IPS-15b (cell line): Measurements from ENCODE around the gene UGT1A5.

Source experiments
- H3K27me3 ChIP-seq: one replicate; pipeline ENCODE4 v1.6.1; 2013; ENCODE audit warnings: low read length; ENCODE audit not compliant: control insufficient read depth, insufficient read depth
- H3K36me3 ChIP-seq: one replicate; pipeline ENCODE4 v1.6.1; 2013; ENCODE audit warnings: low read length; ENCODE audit not compliant: control insufficient read depth, insufficient read depth
- H3K4me1 ChIP-seq: one replicate; pipeline ENCODE4 v1.6.1; 2013; ENCODE audit warnings: mild to moderate bottlenecking, low read length; ENCODE audit not compliant: control insufficient read depth, insufficient read depth
- H3K4me3 ChIP-seq: one replicate; pipeline ENCODE4 v1.5.1; 2013; ENCODE audit warnings: low read depth, low read length
- H3K9ac ChIP-seq: one replicate; pipeline ENCODE4 v1.6.1; 2013; ENCODE audit warnings: low read depth, mild to moderate bottlenecking, low read length
- H3K9me3 ChIP-seq: one replicate; pipeline ENCODE4 v1.6.1; 2013; ENCODE audit warnings: mild to moderate bottlenecking, low read length; ENCODE audit not compliant: control insufficient read depth, insufficient read depth

UGT1A5 gene

DNA sequence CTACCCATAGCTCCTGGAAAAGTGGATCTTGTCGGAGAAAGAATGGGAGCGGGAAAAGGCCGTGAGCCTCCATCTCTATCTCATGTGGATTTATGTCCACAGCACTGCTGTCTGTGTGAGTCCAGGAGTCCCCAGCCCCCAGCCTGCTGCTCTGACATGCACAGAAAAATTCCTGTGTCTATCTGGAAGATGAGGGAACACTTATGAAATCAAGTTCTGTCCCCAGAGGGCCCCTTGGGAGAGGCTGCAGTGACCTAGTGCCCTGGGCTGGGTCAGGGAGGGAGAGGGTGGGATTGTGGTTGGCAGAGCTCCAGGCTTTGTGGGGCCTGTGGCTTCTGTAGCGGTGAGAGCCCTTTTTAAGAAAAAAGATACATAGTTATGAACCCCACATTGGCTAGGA, 104.1 kb downstream of the UGT1A5 start:
- no peaks in the 10 kb centered on the region for H3K27me3 ChIP-seq
- H3K9ac ChIP-seq = no peak overlapping the region
- no peaks in the 10 kb centered on the region for H3K9me3 ChIP-seq
- H3K4me1 ChIP-seq = no peaks in the 10 kb centered on the region
- H3K4me3 ChIP-seq = no peak overlapping the region
- no peaks in the 10 kb centered on the region for H3K36me3 ChIP-seq

GRCh38 chr2:233817361-233817911, 104.7 kb downstream of the UGT1A5 start:
- H3K27me3 ChIP-seq = no peaks in the 10 kb centered on the region

DNA sequence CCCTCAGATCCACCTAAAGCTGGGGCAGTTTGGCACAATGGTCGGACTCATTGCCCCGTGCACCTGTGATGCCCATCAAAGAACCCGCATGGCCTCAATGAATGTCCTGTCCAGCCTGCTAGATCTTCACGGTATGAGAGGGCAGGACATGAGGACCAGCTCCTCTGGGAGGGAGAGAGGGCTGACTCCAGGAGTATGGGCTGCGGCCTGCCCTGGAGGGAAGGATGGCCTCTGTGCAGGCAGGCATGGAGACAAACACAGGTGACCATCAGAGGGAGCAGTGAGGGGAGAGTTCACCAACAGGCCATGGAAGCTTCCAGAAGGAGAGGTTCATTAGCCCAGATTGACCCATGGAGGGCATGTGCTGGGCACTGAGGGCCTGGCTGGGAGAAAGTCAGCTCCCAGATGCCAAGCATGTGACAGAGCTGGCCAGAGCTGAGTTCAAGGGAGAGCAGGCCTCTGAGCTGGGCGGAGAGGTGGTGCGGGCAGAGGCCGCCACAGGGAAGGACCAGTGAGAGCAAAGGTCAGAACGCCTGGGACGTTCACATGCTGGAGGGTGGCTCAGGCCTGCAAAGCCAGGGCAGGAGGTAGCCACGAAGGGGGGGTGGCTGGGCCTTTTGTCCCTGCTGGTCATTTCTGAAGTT, 105.4 kb downstream of the UGT1A5 start:
- Histone ChIP-seq H3K9ac (no peak overlapping the region), H3K4me3 (no peak overlapping the region), H3K27me3 (no peaks in the 10 kb centered on the region), H3K9me3 (no peaks in the 10 kb centered on the region), H3K36me3 (no peaks in the 10 kb centered on the region), H3K4me1 (no peaks in the 10 kb centered on the region)

More at GRCh38 chr2:233817361-233817911, 104.7 kb downstream of the UGT1A5 start:
- no peaks in the 10 kb centered on the region for H3K4me1 ChIP-seq
- H3K9ac ChIP-seq = no peak overlapping the region
- no peaks in the 10 kb centered on the region for H3K9me3 ChIP-seq
- no peaks in the 10 kb centered on the region for H3K36me3 ChIP-seq
- no peak overlapping the region for H3K4me3 ChIP-seq

DNA sequence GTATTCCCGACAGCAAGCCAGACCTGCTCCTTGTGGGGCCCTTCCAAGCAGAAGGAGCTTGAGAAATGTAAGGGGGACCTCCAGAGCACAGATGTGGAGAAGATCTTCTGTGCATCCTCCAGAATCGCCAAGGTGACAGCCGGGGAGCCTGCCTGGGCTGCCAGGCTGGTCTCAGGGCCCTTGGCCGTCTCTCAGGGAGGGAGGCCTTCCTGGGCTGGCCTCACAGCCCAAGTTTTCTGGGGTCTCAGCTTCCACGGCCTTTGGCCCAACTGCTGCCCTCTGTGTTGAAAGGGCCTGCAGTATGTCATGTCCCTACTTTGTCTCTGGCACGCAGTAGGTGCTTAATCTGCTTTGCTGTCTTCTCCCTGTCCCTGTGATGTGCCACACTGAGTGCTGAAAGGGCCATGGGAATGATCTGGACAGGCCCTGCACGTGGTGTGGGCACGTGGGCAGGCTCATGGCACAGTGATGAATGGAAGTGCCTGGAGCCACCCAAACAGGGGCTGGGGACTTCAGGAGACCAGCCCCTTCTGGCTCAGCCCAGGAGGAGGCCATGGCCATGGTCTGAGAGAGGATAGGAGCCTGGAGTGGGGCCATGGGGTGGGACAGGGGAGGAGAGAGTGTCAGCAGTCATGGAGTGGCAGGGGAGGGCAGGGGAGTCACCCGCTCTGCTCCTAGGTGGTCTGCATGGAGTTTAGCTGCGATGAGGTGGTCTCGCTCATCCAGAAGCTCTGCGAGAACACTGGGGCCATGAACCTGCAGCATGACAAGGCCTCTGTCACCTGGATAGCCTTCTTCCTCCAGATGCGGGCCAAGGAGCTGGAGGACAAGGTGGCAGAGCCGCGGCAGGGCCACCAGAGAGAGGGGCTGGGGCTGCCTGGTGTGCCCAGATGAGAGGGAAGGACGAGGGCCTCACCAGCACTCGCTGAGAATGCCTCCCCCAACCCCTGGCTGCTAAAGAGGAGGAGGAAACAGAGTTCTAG, 106.2 kb downstream of the UGT1A5 start:
- Histone ChIP-seq H3K9me3 (no peaks in the 10 kb centered on the region), H3K9ac (no peak overlapping the region), H3K4me3 (no peak overlapping the region), H3K4me1 (no peaks in the 10 kb centered on the region), H3K27me3 (no peaks in the 10 kb centered on the region), H3K36me3 (no peaks in the 10 kb centered on the region)

- Histone ChIP-seq H3K9me3 (no peaks in the 10 kb centered on the region), H3K27me3 (no peaks in the 10 kb centered on the region), H3K4me3 (no peak overlapping the region), H3K36me3 (no peaks in the 10 kb centered on the region), H3K4me1 (no peaks in the 10 kb centered on the region), H3K9ac (no peak overlapping the region)
Observed at GRCh38 chr2:233819884-233820773, 107.4 kb downstream of the UGT1A5 start.

DNA sequence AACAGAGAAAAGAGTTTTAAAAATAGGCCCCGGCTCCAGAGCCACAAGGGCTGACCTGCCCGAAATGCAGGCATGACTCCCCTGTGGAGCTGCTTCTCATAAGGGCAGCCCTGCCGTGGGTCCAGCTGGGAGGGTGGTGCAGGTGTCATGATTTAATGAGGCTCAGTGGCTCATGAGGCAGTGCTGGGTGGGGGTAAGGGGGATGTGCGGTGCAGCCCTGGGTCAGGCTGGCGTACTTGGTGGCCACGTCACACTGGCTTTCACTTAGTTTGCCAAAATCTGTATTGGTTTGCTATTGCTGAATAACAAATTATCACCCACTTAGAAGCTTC, 108.0 kb downstream of the UGT1A5 start:
- no peaks in the 10 kb centered on the region for H3K36me3 ChIP-seq
- no peaks in the 10 kb centered on the region for H3K4me1 ChIP-seq
- H3K9me3 ChIP-seq = no peaks in the 10 kb centered on the region
- H3K27me3 ChIP-seq = no peaks in the 10 kb centered on the region
- H3K9ac ChIP-seq = no peak overlapping the region
- no peak overlapping the region for H3K4me3 ChIP-seq

GRCh38 chr2:233821196-233821595, 108.5 kb downstream of the UGT1A5 start:
- no peak overlapping the region for H3K9ac ChIP-seq
- no peaks in the 10 kb centered on the region for H3K4me1 ChIP-seq
- H3K9me3 ChIP-seq = no peaks in the 10 kb centered on the region
- H3K27me3 ChIP-seq = no peaks in the 10 kb centered on the region
- H3K4me3 ChIP-seq = no peak overlapping the region
- no peaks in the 10 kb centered on the region for H3K36me3 ChIP-seq

DNA sequence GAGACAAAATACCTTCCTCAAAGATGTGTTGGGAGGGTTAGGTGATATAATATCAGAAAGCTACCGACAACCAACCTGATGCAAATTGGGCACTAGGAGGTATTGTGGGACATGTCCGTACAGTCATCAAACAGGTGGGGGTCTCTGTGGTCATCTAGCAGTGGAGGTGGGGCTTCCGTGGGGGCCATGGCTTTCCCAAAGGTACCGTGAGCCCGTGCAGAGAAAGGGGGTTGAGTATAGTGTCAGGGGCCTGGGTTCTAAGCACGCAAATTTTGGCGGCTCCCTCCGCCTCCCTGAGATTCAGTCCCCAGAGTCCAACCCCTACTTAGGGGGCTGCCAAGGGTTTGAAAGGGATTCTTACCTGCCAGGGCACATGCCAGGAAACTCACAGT, 109.0 kb downstream of the UGT1A5 start:
- Histone ChIP-seq H3K27me3 (no peaks in the 10 kb centered on the region), H3K9me3 (no peaks in the 10 kb centered on the region)

GRCh38 chr2:233822101-233822771, 109.5 kb downstream of the UGT1A5 start:
- Histone ChIP-seq H3K9ac (no peak overlapping the region), H3K4me3 (no peak overlapping the region), H3K9me3 (no peaks in the 10 kb centered on the region), H3K4me1 (no peaks in the 10 kb centered on the region), H3K27me3 (no peaks in the 10 kb centered on the region), H3K36me3 (no peaks in the 10 kb centered on the region)

More for the DNA sequence above, 109.0 kb downstream of the UGT1A5 start:
- H3K4me3 ChIP-seq = no peak overlapping the region
- no peaks in the 10 kb centered on the region for H3K4me1 ChIP-seq
- no peak overlapping the region for H3K9ac ChIP-seq
- no peaks in the 10 kb centered on the region for H3K36me3 ChIP-seq
